Immature natural killer cell (primary cell): Measurements from ENCODE around the gene CPED1. TPM values are rescaled to one million over a fixed set of nuclear protein-coding genes. Genes with fewer than 3 reads are reported as not detected.

ENCODE experiments used
- polyA plus RNA-seq, 3 donors: library from polyadenylated mRNA; unstranded; fragments of 300-500 nt; fragmentation: Illumina TruSeq; gene quantifications; one replicate each; pipeline ENCODE4 v1.2.3, GENCODE V29; 2021

Gene CPED1
- polyA plus RNA-seq, 3 donors from 2014 or later: 1.3 to 2.2 TPM; not detected in 1

Other genes starting within 250 kb of the CPED1 start
- not detected for gene TSPAN12, start 130.6 kb upstream of the CPED1 start, polyA plus RNA-seq
- 10 to 100 TPM; 29.5 to 33.7 (median 31.4) TPM for gene ING3, start 37.9 kb upstream of the CPED1 start, polyA plus RNA-seq